Measurements from ENCODE around the gene TALDO1. TPM values are rescaled to one million over a fixed set of nuclear protein-coding genes. Genes with fewer than 3 reads are reported as not detected.

TALDO1 gene
- total RNA-seq, 1 donor from 2014 or later = 123 TPM

DNA sequence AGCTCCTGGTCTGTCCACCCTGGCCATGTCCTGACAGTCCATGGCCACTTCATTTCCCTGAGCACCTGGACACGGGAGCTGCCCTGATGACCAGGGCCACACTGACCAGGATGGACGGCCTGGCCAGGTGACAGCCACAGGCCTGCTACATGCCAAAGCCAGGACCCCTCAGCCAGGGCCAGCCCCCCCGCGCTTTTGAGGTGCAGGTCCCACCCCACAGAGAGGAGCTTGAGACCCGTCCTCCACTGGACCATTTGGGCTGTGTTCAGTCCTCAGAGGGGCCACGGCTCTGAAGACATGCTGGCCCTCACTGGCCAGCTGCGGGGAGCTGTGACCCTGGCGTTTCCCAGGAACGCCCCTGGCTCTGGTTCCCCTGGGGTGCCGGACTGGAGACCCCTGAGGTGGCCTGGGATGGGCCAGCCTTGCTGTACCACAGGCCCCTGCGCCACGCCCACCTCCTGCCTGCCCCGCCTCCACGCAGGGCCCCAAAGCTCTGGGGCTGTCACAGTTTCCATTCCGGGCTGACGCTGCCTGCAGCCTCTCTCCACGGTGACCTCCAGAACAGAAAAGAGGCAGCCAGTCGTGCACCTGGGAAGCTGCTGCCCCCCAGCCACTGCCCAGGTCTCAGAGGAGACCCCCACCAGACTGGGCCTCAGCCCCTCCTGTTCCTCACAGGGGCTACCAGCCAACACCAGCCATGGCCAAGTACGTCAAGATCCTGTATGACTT is 23.1 kb upstream of the TALDO1 start:
- Mint-ChIP-seq H3K27ac (ENCODE audit: unreplicated experiment) (no peak overlapping the region), H3K36me3 (ENCODE audit: low read depth, unreplicated experiment) (no peaks in the 10 kb centered on the region), H3K4me1 (ENCODE audit: unreplicated experiment) (no peaks in the 10 kb centered on the region), H3K4me3 (ENCODE audit: unreplicated experiment) (no peak overlapping the region), H3K9me3 (ENCODE audit: unreplicated experiment) (no peaks in the 10 kb centered on the region), H3K27me3 (ENCODE audit: unreplicated experiment) (peaks cover 12% of the 10 kb centered on the region)
- no peak for TF ChIP-seq CTCF (IDR thresholded peaks at IDR 0.05; ENCODE audit: unreplicated experiment)
- no peak for DNase-seq (ENCODE audit: low spot score)

- peaks cover 10% of the 10 kb centered on the region for H3K27me3 Mint-ChIP-seq (ENCODE audit: unreplicated experiment)
- no peak for DNase-seq (ENCODE audit: low spot score)
- no peak for TF ChIP-seq CTCF (IDR thresholded peaks at IDR 0.05; ENCODE audit: unreplicated experiment)
- H3K27ac Mint-ChIP-seq (ENCODE audit: unreplicated experiment) = no peak overlapping the region
- no peak overlapping the region for H3K4me3 Mint-ChIP-seq (ENCODE audit: unreplicated experiment)
- H3K4me1 Mint-ChIP-seq (ENCODE audit: unreplicated experiment) = no peaks in the 10 kb centered on the region
- H3K36me3 Mint-ChIP-seq (ENCODE audit: low read depth, unreplicated experiment) = no peaks in the 10 kb centered on the region
- H3K9me3 Mint-ChIP-seq (ENCODE audit: unreplicated experiment) = no peaks in the 10 kb centered on the region
Measured at GRCh38 chr11:724778-725386, 22.4 kb upstream of the TALDO1 start.

DNA sequence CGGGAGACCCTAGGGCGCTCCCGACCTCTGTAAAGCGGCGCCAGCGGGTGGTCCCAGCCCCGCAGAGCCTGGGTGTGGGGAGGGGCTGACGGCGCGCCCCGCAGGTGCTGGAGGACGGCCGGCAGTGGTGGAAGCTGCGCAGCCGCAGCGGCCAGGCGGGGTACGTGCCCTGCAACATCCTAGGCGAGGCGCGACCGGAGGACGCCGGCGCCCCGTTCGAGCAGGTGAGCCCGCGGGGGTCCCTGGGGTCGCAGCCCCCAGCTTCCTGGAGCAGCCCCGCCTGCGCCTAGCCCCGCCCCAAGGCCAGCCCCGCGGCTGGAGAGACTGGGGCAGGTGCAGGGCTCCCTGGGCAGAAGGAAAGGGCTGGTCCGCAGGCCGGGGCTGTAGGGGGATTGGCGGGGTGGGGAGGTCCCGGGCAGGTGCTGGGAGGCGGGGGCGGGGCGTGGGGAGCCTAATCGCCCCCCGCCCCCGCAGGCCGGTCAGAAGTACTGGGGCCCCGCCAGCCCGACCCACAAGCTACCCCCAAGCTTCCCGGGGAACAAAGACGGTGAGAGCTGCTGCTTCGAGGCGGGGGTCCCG is 21.6 kb upstream of the TALDO1 start:
- H3K4me3 Mint-ChIP-seq (ENCODE audit: unreplicated experiment) = no peak overlapping the region
- H3K36me3 Mint-ChIP-seq (ENCODE audit: low read depth, unreplicated experiment) = no peaks in the 10 kb centered on the region
- TF ChIP-seq CTCF (IDR thresholded peaks at IDR 0.05; ENCODE audit: unreplicated experiment) = no peak
- H3K9me3 Mint-ChIP-seq (ENCODE audit: unreplicated experiment) = no peaks in the 10 kb centered on the region
- peaks cover 7% of the 10 kb centered on the region for H3K27me3 Mint-ChIP-seq (ENCODE audit: unreplicated experiment)
- no peak overlapping the region for H3K27ac Mint-ChIP-seq (ENCODE audit: unreplicated experiment)
- DNase-seq (ENCODE audit: low spot score) = no peak
- H3K4me1 Mint-ChIP-seq (ENCODE audit: unreplicated experiment) = no peaks in the 10 kb centered on the region

GRCh38 chr11:726278-727220 is 20.7 kb upstream of the TALDO1 start:
- H3K4me3 Mint-ChIP-seq (ENCODE audit: unreplicated experiment) = no peak overlapping the region
- no peak overlapping the region for H3K27ac Mint-ChIP-seq (ENCODE audit: unreplicated experiment)
- DNase-seq (ENCODE audit: low spot score) = no peak
- no peaks in the 10 kb centered on the region for H3K9me3 Mint-ChIP-seq (ENCODE audit: unreplicated experiment)
- H3K27me3 Mint-ChIP-seq (ENCODE audit: unreplicated experiment) = peaks cover 7% of the 10 kb centered on the region
- no peak for TF ChIP-seq CTCF (IDR thresholded peaks at IDR 0.05; ENCODE audit: unreplicated experiment)
- no peaks in the 10 kb centered on the region for H3K4me1 Mint-ChIP-seq (ENCODE audit: unreplicated experiment)
- H3K36me3 Mint-ChIP-seq (ENCODE audit: low read depth, unreplicated experiment) = no peaks in the 10 kb centered on the region

Measured in endothelial cell (in vitro differentiated cells).